Measurements from ENCODE around the gene METAP1D.

GRCh38 chr2:172095146-172095904, 95.6 kb downstream of the METAP1D start:
- TF ChIP-seq CTCF (IDR thresholded peaks at IDR 0.05; ENCODE audit: low read depth, low read length) (no peak), EZH2phosphoT487 (IDR thresholded peaks at IDR 0.05; ENCODE audit: low read depth) (no peak)
